ENCODE data around the gene SPON1.
A peak's percentile ranks its signal among the peaks of the same experiment; 100 is the strongest.

Gene SPON1

DNA sequence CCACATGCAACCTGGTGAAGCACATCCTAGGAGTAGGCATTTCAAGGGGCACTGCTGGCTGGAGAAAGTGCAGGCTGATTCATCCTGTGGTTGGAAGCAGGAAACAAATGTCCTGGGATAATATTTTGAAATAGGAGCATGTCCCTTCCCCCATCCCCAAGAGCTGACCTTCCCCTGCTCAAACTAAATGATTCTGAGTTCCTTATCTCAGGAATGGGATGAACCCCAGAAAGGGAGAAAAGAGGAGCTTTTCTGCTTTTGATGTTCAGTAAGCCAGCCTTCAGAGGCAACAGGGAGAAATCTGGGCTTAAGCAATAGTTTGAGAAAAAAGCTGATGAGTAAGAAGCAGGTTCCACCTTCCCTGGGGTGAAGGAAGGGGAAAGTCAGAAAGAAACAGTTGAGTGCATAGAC lies 19.5 kb upstream of the SPON1 start:
- no peak for DNase-seq

DNA sequence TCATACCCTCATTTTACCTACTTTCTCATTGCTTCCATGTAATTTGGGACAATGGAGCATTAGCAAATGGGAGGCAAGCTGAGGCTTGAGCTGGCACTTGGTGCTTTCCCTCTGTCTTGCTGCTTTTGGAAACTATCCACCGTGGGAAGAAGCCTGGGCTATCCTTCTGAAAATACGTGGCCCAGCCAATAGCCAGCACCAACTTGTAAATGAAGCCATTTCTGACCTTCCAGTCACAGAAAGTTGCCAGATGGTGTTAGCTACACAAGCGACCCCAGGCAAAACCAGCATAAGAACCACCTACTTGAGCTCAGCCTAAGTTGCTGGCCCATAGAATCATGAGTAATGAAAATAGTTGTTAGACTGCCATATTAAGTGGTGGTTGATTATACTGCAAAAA lies 18.5 kb upstream of the SPON1 start:
- no peak for DNase-seq

DNA sequence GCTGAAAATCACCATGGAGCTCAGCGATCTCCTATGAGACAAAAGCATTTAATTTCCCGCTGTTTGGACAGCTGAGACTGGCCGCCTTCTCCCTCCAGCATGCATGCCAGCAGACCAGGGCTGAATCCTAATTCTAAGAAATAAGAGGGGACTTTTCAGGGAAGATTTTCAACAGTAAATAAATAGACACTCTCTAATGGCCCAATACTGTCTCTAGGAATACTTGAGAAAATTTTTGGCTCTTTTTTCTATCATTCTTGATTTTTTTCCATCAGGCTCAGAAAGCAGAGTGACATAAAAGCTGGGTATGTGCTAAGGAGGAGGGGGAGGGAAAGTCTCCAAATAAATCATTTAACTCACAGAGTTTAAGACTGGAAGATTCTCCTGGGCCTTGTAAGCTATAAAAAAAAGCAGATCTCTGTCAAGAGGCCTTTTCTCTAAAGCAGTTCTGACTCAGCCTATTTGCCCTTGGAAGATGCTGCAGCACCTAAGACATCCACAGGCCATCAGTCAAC lies 17.6 kb upstream of the SPON1 start:
- DNase-seq = peak in 7 of 56 donors; percentile 4 to 38 (median 24)

GRCh38 chr11:13947379-13947778 lies 15.1 kb upstream of the SPON1 start:
- no peak for DNase-seq

- DNase-seq = no peak
Observed at GRCh38 chr11:13949876-13950275, 12.6 kb upstream of the SPON1 start.

- no peak for DNase-seq
Observed at GRCh38 chr11:13952221-13952620, 10.3 kb upstream of the SPON1 start.

DNA sequence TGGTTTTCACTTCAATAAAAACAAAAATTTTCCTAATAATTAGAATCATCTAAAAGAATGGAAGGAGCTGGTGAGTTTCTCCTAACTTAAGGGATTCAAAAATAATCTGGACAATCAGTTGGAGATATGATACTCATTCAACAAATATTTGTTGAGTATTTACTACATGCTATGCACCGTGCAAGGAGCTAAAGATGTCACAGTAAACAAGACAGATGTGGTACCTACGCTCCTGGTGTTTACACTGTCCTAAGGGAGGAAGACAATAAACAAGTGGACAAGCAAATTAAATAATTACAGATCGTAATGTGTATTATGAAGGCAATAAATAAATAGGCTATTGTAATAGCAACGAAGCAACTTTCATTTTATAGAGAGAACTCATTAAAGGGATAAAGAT lies 9.9 kb upstream of the SPON1 start:
- DNase-seq = no peak

DNA sequence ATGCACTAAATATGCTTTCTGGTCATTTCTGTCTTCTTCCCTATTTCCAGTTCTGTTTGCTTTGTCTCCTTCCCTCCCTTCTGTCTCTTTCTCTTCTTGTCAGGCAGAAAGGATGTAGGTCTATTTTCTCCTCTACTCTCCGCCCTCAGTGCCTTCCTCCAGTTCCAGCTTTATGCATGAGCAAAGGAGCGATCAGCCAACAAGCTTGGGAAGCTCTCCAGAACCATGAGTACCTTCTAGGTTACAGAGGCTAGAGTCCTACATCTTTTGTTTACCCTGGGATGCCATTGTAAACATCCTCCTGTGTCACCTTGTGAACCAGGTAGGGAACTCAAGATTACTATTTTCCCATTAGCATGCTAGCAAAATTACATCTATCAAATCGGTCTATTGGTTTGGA lies 7.9 kb upstream of the SPON1 start:
- no peak for DNase-seq

DNA sequence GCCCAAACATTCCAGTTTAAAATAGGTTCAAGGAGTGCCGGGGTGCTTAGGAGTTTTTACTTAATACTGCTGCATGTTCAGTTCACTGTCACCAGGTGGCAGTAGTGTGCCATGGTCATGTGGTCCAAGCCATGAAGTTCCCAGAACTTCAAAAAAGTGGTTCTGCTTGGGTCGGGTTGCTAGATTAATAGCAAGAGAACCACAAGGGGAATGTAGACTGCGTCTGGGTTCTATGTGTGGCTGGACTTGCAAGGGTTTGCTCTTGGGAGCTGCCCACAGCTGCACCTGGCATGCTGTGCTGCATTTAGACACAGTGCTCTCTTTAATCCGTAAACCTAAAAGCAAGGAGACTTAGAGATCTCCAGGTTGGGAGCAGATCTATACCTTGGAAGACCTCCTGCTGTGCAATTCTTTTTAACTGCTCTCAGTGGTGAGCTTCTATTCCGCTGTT lies 6.5 kb upstream of the SPON1 start:
- DNase-seq = peak in 20 of 56 donors; percentile 12 to 64 (median 31)

- no peak for DNase-seq
Observed at GRCh38 chr11:13956988-13957387, 5.5 kb upstream of the SPON1 start.

DNA sequence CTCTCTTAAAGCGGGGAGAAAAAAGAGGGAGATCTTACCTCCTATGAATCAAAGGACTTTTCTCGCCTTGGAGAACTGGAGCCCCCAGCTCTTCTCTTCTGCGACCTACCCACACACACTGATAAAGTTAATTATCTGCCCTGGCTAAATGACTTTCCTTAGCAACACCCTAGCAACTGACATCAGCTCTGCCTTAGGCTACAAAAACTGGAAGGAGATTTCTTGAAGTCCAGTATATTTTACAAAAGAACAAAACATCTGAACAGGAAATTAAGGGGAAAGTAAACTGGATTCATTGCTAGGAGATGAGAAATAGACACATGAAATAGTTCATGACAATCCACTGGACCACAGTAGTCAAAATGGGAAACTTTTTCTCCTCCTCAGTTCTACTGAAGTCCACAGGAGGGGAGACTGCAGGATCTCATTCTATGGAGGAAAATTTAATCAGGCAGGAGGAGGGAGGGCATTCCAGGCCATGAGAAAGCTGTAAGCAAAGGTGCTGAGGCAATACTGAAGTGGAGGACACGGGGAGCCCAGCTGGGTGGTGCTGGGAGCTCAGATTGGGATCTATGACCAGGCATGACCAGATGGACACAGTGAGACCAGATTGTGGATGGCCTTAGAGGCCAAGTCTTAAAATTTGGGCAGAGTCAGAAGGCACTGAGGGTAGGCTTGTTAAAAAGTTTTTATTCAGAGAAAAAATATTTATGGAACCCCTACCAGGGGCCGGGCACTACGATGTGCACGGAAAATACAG lies 3.7 kb upstream of the SPON1 start:
- no peak for DNase-seq

- no peak for DNase-seq
Observed at GRCh38 chr11:13962198-13962561, 343 bp upstream of the SPON1 start.

GRCh38 chr11:13963169-13963948 lies 836 bp downstream of the SPON1 start:
- DNase-seq = peak in 8 of 56 donors; percentile 16 to 52 (median 31)

GRCh38 chr11:13963949-13964770 lies 1.6 kb downstream of the SPON1 start:
- peak in 13 of 56 donors; percentile 19 to 60 (median 41) for DNase-seq

- DNase-seq = no peak
Observed at GRCh38 chr11:13964771-13965074, 2.2 kb downstream of the SPON1 start.

DNA sequence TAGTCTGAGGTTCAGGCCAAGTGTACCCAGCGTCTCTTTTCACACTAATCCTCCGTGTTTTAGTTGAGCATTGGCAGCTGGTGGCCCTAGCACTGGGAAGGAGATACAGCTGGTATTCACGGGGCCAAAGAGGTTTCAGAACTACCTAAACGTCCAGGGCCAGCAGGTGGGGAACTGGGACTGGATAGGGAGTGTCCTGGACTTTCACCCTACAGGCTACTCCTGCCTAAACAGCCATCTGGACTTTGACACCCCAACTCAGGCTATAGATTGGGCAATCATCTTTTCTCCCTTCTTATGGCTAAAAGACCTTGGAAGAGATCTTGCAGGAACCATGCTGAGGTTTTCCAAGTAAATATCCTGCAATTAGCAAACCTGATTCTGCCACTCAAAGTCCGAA lies 2.8 kb downstream of the SPON1 start:
- DNase-seq = peak in 2 of 56 donors; percentile 4 to 5

DNA sequence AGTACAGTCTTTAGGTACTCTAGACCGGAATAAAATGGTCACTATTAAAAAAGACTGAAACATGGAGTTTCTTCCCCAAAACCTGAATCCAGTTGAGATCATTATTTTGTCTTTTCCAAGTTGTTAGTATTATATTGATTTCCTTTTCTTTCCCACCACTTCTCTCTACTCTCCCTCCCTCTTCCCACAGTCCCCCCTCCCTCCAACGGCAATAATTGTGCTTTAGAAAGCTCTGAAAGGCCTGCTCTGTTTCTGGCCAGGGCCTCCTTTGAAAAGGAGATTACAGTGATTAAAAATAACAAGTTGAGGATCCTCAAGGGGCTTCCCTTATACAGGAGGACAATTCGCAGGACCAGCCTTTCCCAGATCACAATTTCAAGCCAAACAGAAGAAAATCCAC lies 3.5 kb downstream of the SPON1 start:
- DNase-seq = no peak

DNA sequence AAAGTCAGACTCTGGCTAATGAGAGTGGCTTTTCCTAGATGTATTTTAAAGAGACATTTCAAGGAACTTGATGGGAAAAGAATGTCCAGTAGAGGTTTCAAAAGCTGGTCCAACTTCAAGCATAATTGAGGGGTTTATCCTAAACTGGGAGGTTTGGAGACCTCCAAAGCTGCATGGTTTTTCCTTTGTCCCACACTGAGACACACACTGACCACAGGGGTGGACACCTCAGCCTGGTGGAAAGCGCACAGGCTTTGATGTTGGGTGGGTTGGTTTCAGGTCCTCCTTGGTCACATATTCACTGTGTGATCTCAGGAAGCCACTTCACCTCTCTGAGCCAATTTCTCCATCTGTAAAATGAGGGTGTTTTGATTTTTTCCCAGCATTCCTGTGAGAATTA lies 4.0 kb downstream of the SPON1 start:
- no peak for DNase-seq

- DNase-seq = peak in 2 of 56 donors; percentile 5 to 11
Observed at GRCh38 chr11:13970986-13971385, 8.5 kb downstream of the SPON1 start.

DNA sequence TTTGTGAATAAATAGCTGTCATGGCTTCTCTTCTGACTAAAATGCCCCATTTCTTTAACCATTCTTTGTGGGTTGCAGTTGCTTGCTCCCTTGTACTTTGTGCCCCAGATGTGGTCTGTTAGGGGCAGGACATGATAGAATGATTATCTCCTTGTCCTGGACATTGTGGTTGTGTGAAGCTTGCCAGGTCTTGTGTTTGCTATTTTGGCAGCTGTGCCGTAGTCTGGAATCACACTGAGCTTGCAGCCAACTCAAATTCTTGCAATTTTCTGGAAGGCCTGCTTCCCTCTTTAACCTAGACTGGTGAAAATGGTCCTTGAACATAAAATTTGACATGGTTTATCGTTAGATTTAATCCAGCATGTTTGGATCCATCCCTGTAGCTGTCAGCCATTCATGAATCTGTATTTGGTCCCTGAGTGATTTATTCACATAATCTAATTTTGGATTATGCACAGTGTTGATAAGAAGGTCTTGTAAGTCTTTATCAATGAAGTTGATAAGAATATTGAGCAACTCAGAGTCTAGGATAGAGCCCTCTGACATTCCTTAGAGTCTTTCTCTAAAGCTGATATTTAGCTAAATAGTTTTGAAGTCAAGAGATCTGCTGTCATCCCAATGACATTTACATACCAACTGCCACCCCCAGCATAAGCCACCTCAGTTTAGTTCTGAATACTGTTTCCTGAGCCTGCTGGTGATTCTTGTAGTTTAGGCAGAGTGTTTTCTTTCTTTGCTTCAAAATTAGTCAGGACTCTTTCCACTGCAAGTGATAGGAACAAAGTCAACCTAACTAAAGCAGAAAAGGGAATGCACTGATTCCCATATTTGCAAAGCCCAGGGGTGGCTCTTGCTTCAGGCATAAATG lies 9.8 kb downstream of the SPON1 start:
- peak in 1 of 56 donors; percentile 10 for DNase-seq

DNA sequence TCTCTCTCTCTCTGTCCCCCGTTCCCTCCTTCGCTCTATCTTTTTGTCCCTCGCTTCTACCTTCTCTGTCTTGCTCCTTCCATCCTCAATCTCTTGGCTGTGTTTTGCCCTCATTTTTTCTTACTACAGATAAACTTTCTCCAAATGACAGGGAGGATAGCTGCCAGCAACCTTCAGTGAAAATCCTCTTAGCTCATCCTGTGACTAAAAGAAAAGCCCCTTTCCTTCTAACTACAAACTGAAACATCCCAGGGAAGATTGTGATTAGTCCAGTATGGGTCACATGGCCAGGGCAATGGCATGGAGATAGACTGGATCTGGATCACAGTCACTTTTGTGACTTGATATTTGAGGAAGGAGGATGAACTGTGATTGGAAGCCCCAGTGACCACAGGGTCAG lies 10.4 kb downstream of the SPON1 start:
- DNase-seq = no peak
